GM12891 (cell line): ENCODE data around the gene CACNG6.

Experiments
- DNase-seq: peaks from one replicate; pipeline ENCODE4 v3.0.0; 2011; ENCODE audit warnings: low spot score; ENCODE audit not compliant: insufficient read length
- FAIRE-seq: peaks from 2 replicates; lab custom pipeline; 2011; peaks lifted over from hg19 to GRCh38; lab: Jason Lieb, UNC
- PAX5 ChIP-seq: IDR thresholded peaks from 2 replicates; pipeline ENCODE4 v1.6.1; 2011; ENCODE audit warnings: low read length, moderate library complexity, mild to moderate bottlenecking; ENCODE audit not compliant: insufficient read depth, severe bottlenecking
- POLR2A ChIP-seq: IDR thresholded peaks from 2 replicates; pipeline ENCODE4 v1.6.1; 2011; ENCODE audit warnings: low read depth, low read length, control low read depth
- POLR2AphosphoS5 ChIP-seq: IDR thresholded peaks from 2 replicates; pipeline ENCODE4 v1.6.1; 2011; ENCODE audit warnings: low read depth, low read length, control low read depth
- POU2F2 ChIP-seq: IDR thresholded peaks from 2 replicates; pipeline ENCODE4 v1.6.1; 2011; ENCODE audit warnings: low read depth, mild to moderate bottlenecking, control low read depth, low read length, moderate library complexity
- SPI1 ChIP-seq: IDR thresholded peaks from 2 replicates; pipeline ENCODE4 v1.6.1; 2011; ENCODE audit warnings: low read depth, low read length, control low read depth
- TAF1 ChIP-seq: IDR thresholded peaks from 2 replicates; pipeline ENCODE4 v1.6.1; 2011; ENCODE audit warnings: low read depth, low read length, control low read depth

Gene CACNG6

GRCh38 chr19:53994811-53995210 is 3.4 kb downstream of the CACNG6 start:
- FAIRE-seq = no peak
- no peak for DNase-seq
- no peak for TF ChIP-seq PAX5
- no peak for TF ChIP-seq POLR2A
- no peak for TF ChIP-seq POLR2AphosphoS5
- TF ChIP-seq SPI1 = no peak

DNA sequence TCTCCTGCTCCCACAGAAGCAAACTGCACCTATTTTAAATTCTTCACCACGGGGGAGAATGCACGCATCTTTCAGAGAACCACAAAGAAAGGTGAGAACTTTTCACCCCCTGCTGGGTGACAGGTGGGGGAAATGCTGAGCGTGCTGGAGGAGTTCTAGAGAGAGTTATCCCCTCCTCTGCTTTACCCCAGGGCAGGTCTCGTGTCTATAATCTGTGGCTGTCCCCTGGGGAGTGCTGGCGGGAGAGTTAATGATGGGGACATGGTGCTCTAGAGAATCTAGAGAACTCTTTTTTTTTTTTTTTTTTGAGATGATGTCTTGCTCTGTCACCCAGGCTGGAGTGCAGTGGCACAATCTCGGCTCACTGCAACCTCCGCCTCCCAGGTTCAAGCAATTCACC is 6.8 kb downstream of the CACNG6 start:
- no peak for FAIRE-seq

GRCh38 chr19:53999694-54000093 is 8.3 kb downstream of the CACNG6 start:
- TF ChIP-seq POLR2A (no peak), TAF1 (no peak), PAX5 (no peak), POLR2AphosphoS5 (no peak), POU2F2 (no peak), SPI1 (no peak)
- DNase-seq (no peak), FAIRE-seq (no peak)

More for the DNA sequence above, 6.8 kb downstream of the CACNG6 start:
- TF ChIP-seq POLR2A (no peak), PAX5 (no peak), TAF1 (no peak)
- DNase-seq = no peak

DNA sequence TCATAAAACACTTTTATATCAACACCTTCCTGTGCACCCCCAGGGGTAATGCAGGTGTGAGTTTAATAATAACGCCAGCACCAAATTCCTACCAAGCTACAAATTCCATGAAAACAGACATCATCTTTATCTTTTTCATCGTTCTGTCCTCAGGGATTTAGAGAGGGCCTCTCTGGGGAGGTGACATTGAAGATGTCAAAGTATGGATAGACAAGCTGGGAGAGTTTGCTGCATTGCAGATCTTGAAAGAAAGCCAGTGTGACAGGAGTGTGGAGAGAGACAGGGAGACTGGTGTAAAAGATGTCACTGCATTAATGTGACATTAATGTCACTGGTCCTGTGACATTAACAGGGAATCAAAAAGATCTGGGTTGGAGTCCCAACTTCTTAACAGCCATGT is 10.1 kb downstream of the CACNG6 start:
- TF ChIP-seq PAX5 = no peak
- no peak for TF ChIP-seq SPI1
- no peak for TF ChIP-seq TAF1
- no peak for TF ChIP-seq POU2F2
- TF ChIP-seq POLR2A = no peak
- TF ChIP-seq POLR2AphosphoS5 = no peak
- DNase-seq (no peak), FAIRE-seq (no peak)

DNA sequence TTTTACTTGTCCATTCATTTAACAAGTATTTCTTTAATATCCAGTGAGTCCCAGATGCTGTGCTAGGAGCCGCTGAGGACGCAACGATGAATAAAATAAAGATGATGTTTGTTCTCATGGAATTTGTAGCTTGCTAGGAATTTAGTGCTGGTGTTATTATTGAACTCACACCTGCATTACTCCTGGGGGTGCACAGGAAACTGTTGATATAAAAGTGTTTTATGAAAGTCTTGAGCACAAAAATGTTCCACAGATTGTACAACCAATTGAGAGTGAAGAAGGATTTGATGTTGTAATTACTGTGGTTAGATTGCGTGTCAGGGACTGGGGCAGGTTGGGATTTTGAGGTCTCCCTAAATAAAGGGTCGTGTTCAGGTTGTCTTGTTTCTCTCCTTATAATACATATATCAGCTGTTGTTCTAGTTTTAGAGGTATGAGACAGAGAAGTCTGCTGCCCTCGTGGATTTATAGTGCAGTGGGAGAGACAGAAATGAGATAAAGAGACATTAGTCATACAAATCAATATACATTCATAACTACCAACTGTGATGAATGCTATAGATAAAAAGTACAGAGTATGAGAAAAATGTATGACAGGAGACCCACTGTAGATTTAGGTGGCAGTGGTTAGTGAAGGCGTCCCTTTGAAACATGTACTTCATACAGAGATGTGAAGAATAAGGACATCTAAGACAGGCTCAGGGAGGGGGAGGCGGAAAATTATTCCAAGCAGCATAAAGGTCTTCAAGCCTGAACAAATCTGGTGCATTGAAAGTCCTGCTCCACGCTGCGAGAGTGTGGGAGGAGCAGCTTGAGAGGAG is 11.3 kb downstream of the CACNG6 start:
- TF ChIP-seq POLR2AphosphoS5 = no peak
- TF ChIP-seq SPI1 = no peak
- no peak for TF ChIP-seq PAX5
- TF ChIP-seq POLR2A = no peak
- TF ChIP-seq TAF1 = no peak
- TF ChIP-seq POU2F2 = no peak
- no peak for FAIRE-seq

GRCh38 chr19:54009440-54009839 is 18.0 kb downstream of the CACNG6 start:
- FAIRE-seq (no peak), DNase-seq (no peak)
- TF ChIP-seq SPI1 = no peak
- TF ChIP-seq POLR2A = no peak

More for the DNA sequence above, 11.3 kb downstream of the CACNG6 start:
- no peak for DNase-seq

DNA sequence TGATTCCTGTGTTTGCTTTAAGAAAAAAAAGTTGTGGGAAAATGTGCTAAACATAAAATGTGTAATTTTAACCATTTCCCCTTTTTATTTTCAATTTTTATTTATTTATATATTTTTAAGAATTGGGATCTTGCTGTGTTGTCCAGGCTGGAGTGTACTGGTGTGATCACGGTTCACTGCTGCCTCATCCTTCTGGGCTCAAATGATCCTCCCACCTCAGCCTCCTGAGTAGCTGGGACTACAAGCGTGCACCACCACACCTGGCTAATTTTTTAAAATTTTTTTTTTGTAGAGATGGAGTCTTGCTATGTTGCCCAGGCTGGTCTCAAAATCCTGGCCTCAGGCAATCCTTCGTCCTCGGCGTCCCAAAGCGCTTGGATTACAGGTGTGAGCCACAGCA is 19.0 kb downstream of the CACNG6 start:
- DNase-seq (no peak), FAIRE-seq (no peak)
- TF ChIP-seq TAF1 (no peak), POLR2A (no peak), POU2F2 (no peak), POLR2AphosphoS5 (no peak), SPI1 (no peak), PAX5 (no peak)

GRCh38 chr19:54011507-54012211 is 20.2 kb downstream of the CACNG6 start:
- FAIRE-seq (no peak), DNase-seq (no peak)
- TF ChIP-seq SPI1 (no peak), PAX5 (no peak), POLR2AphosphoS5 (no peak), POU2F2 (no peak), TAF1 (no peak), POLR2A (no peak)

DNA sequence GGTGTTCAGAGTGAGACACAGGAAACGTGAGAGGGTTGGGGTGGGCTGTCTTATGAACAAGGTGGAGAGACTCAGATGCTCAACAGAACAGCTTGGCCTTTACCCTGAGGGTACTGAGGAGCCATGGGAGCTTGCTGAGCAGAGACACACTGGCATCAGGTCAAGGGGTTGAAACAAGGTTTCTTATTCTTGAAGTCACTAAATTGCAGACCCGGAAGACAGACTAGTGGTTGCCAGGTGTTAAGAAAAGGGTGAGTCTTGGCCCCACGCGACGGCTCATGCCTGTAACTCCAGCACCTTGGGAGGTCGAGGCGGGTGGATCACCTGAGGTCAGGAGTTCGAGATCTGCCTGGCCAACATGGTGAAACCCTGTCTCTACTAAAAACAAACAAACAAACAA is 22.4 kb downstream of the CACNG6 start:
- no peak for FAIRE-seq
- no peak for DNase-seq
- TF ChIP-seq TAF1 = no peak
- no peak for TF ChIP-seq POLR2AphosphoS5
- no peak for TF ChIP-seq POLR2A
- TF ChIP-seq SPI1 = no peak
- TF ChIP-seq PAX5 = no peak
- TF ChIP-seq POU2F2 = no peak
